GM10847 (cell line): ENCODE results near the gene ING3.

Source experiments
- POLR2A ChIP-seq: IDR thresholded peaks from 2 replicates; pipeline ENCODE4 v1.6.1; 2011; ENCODE audit not compliant: insufficient read length; ENCODE audit errors: extremely low read depth

The ING3 gene

DNA sequence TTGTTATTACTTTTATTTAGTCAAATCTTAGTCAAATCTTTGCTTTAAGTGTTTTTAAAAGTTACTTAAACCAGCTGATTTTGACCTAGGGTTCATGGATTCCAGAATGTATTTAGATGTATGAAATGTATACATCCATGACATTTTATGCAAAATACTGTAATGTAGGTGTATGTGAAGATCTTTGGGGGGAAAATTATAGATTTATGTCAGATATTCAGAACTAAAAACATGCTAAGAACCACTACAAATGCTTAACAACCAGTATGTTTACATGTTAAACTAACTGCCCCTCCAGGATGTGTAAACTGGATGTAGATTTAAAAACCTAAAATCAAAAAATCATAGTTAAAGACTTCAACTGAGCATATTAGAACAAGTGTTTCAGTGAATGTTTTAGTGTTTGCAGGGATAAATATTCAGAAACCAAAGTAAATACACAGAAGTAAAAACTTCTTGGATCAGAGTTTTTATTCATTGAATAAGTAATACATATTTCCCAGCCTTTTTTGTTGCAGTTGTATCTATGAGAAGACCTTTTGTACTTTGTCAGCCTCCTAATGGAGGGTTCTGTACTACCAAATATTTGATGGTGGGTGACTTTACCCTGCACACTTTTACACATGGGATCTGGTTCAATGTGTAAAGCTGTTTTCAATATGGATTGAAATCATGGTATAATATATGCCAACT lies 41.8 kb downstream of the ING3 start:
- no peak for TF ChIP-seq POLR2A

DNA sequence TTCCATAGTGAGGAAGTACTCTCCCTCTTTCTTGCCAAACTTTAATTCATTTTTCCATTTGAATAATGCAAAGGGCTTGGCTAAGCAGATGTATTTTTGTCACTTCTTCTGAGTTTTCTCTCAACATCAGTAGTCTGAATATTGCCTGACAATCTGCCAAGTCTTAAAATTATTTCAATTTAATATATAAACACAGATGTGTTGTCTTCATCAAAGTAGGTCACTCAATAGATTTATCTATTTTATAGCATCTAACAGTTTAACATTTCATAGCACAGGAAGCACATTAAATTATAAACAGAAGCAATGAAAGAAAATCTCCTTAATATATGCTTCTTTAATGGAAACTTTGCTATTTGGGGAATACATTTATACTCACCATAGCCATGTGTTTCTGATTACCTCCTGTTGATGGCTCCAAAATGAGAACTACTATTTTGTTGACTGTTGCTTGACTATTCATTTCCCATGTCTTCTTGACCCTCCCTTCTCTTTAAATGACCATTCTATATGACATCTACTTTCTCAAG lies 42.5 kb downstream of the ING3 start:
- no peak for TF ChIP-seq POLR2A

DNA sequence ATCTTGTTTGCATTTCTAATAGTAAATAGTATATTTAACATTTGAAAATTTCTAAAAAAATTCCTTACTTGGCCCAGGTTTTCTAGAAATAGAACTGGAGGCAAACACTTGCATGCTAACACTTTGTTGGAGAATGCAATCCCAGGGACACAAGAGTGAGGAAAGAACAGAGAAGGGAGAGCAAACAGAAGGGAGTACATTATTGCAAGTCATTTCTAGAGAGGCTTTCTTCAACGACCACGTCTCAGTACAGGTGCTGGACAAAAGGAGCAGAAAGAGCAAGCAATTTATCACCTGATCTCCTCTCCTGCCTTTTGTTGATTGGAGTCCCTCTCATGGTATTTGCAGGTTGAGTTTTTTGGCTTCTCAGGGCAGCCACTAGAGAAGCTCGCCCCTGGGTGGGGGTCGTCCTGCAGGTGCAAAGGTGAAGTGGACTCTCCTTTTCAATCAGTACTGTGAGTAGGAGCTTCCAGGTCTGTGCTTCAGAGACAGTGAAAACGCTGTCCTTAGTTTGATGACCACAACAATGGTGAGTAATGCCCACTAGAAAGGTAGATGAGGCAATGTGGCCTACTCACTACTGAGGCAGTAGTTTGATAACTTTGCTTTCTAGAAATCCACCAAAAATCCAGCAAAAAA lies 43.1 kb downstream of the ING3 start:
- TF ChIP-seq POLR2A = no peak

DNA sequence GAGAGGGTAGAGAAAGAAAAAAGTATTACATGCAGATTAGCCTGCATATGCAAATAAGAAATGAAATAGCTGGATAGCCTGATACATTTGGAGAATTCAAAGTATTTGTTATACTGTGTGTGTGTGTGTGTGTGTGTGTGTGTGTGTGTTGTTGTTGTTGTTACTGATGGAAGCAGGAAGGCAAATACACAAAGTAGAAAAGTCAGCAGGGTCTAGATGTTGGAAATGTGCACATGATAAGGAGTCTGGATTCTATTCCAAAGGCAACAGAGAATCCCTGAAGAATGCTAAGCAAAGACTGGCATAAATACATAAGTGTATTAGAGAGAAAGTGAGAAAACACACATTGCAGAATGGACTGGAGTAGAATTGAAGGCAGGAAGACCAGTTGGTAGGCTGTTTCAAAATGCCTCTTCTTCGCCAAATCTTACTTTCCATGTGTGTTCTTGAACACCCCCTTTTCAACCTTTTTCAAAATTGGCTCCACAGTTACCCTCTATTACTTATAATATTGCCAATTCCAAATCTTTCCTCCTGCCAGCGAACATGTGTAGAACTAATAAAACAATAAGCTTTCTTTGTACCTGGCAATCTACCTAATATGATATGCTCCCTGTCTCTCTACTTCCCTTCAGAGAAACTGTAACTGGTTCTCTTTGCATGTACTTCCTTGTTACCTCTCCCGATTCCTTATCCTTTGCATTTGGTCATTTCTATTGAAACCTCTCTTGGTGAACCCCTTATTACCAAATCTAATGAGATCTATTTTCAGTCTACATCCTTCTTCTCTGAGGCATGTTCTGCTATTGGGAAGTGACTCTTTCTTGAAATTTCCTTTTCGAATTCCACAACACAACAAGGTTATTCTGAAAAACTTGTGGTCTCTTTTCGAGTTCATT lies 44.2 kb downstream of the ING3 start:
- TF ChIP-seq POLR2A = no peak

DNA sequence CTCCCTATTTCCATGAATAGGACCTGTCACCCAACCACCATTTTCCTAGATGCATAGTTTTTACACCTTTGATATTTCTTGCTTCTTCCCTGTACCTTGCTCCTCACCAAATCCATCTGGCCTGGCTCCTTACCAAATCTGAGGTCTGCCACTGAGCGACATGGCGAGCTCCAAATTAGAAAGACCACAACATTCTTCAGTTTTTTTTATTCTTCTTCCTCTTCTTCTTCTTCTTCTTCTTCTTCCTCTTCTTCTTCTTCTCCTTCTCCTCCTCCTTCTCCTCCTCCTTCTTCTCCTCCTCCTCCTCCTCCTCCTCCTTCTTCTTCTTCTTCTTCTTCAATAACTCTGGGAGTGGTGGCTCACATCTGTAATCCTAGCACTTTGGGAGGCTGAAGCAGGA lies 45.1 kb downstream of the ING3 start:
- no peak for TF ChIP-seq POLR2A

DNA sequence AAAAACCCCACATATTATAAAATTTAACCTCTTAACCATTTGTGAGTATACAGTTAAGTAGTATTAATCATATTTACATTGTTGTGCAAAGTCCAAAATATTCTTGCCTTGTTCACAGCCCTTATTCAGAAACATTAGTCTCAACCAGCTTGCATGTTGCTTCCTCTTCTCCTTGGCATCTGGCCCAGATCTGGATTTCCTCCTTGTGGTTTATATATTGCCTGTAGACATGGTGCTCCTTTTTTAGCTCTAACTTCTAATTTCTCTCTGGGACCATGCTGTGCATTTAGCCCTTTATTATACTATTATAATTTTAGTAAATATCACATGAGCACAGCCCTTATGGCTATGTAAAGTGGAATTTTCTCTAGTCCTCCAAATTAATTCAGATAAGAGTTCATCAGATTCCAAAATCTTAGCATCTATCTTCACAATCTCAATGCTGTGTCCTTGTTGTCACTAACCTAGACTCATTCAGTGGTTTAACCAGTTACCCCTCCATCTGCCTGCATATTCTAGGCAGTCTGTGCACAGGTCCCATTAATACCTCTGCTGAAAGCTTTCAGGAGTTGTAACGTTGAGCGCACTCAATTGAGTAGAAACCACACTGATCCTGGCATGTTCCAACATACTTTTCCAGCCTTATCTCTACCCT lies 45.9 kb downstream of the ING3 start:
- TF ChIP-seq POLR2A = no peak

DNA sequence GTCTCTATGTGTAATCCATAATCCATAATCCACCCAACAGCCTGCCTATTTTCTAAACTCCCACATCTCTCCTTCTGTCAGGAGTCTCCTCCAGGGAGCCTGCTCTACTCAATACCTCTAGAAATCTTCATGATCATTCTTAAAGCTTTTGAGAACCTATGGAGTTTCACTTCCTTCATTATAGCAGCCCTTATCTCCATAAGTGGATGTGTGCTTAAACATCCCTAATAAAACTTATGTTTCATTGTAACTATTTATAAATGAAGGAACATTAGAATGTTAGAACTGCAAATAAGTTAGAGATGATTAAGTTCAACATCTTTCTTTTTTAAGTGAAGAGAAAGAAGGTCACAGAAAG lies 46.4 kb downstream of the ING3 start:
- TF ChIP-seq POLR2A = no peak

DNA sequence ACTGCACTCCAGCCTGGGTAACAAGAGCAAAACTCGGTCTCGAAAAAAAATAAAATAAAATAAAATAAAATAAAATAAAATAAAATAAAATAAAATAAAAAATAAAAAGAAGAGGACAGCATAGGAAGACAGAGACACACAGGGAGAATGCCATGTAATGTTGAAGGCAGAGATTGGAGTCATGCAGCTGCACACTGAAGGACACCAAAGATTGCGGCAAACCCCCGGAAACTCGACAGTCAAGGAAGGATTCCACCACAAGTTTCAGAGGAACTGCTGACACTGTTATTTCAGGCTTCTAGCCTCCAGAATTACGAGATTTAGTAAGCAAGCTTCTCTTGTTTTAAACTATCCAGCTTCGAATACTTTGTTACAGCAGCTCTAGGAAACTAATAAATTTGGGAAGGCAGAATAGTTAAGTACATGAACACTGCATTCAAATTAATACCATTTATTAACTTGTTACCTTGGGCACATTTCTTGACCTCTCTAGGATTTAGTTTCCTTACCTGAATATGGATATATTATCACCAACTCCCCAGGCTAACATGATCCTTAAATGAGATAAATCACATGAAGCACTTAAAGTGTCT lies 47.4 kb downstream of the ING3 start:
- TF ChIP-seq POLR2A = no peak

DNA sequence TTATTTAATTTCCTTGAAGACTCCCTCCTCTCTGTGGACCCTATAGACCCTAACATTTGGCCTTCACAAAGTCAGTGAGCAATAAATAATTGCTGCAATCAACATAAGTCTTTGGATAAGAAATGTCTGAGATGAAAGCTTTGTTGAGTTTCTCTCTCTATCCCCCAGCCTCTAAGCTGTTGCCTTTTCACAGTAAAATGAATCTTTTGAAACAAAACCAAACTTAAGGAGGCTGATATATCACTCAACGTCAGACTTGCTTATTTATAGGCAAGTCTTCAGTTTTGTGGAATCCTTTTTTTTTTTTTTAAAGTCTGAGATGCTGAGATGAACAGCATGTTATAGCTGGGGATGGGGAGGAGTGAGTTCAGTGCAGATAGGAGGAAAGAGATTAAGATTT lies 47.9 kb downstream of the ING3 start:
- no peak for TF ChIP-seq POLR2A

DNA sequence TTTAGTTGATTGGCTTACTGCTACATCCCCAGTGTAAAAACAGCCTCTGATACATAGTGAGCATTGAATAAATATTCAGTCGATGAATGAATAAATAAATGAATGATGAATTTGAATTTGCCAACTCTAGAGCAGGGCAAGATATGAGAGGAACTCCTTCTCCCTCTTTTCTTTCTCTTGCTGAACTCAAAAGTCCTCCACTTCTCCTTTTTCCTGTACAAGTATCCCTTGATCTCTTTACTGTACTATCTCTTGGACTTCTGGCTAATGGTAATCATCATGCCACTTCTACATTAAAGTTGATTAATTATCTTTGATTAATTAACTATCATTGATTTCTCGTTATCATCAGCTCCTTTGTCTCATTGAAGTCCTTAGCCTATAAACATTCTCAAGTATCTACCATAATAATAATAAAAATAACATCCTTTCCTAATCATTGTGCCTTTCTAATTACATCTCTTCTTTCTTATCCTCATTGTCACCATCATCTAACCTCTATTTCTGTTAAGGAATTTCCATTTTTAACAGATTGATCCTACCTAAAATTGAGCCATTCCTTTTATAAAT lies 48.5 kb downstream of the ING3 start:
- no peak for TF ChIP-seq POLR2A

DNA sequence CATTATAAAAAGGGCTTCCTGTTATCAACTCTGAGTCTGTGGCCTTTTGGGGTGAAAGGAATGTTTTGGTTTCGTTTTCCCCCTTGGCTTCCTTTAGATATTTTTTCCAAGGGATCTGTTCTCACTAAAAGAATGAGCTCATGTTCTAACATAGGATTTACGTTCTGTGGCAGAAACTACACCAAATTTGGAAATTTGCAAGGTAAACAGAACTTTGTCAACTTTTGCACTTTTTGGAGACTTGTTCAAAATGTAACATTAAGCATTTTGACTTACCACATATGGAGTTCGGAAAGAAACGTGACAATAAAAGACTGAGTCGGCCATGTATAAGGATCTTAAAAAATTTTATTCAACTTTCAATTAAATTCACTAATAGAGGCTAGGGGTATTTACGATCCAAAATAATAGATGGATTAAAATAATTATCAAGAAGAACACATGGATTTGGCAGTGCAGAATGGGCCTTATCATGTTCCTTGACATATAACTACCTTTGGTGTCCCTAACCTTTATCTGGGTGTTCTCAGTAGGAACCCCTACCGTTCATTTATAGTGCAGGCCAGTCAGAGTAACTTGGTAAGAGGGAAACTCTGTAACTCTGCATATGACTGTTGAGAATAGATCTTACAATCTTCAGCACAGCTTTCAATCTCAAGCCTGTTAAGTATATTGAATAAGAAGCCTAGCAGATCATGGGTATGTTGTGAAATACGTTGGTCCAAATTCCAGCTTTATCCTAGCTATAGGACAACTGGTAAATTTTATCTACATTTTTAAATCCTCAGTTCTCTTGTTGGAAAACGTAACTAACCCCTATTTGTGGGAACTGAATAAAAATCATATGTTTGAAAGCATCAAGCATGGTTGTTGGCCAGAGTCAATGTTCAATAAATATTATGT lies 49.8 kb downstream of the ING3 start:
- no peak for TF ChIP-seq POLR2A

DNA sequence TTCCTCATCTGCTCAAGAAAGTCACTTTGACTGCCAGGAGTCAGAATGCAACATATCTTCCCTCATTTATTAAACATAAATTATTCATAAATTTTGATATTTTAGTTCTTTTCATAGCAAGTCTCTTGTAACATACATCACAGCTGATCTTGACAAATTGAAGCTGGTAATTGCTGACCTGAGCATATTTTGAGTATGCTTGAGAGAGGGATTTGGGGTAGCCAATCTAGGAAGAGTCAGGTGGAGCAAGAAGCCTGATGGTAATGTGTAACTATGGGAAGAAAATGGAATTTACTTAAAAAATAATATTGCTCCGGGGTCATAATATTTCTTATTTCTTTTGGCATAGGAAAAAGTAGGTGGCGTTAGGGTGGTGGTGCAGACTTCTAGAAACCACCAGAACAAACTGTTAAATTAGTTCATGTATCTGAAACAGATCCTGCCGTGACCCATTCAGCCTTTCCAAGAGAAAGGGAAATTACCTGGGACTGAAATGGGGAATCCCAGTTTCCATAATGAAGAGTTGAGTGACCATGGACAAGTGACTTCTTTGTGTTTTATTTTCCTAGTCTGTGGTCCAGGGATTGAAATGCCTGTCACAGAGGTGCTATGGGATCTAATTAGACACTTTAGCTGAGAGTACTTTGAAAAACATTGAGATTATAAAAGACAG lies 50.8 kb downstream of the ING3 start:
- TF ChIP-seq POLR2A = no peak
